EL (cell line): ENCODE results near the gene TDRD5.
A peak's percentile ranks its signal among the peaks of the same experiment; 100 is the strongest.

Experiments used
- DNase-seq: peaks from one replicate; pipeline ENCODE4 v3.0.0-alpha.2; 2016

Gene TDRD5, protein sequence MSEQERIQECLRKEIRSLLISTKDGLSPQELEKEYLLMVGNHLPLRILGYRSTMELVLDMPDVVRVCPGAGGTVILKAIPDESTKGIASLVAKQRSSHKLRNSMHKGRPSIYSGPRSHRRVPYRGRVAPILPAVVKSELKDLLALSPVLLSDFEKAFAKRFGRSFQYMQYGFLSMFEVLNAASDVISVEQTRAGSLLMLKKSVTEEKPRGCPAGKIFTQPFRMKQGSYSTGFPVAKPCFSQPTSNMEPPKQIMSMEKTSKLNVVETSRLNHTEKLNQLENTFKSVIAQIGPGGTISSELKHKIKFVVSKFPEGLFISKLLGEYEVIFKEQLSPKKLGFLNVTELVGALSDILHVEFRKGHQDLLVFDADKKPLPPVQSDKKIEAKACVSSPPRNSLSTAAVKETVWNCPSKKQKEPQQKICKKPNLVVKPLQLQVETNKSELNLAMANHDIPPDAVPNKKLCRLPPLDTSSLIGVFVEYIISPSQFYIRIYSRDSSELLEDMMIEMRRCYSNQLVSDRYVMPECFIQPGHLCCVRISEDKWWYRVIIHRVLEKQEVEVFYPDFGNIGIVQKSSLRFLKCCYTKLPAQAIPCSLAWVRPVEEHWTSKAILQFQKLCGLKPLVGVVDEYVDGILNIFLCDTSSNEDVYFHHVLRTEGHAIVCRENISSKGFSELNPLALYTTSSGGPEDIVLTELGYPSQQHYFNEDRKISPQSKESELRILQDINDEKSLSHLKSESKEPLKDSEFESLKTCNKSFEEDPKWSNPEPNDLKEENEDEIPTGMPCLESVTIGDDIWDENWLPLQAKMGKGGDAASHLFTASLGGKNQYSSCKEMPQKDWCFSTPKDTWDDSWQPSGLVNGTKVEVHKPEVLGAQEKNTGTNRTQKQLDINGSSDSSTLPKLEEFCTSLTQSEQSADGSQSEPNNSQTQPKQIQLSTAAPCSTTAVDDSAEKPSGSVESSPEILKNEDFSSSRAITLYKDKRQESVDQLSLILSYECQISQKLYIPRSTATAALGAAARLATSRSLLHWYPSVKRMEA

DNA sequence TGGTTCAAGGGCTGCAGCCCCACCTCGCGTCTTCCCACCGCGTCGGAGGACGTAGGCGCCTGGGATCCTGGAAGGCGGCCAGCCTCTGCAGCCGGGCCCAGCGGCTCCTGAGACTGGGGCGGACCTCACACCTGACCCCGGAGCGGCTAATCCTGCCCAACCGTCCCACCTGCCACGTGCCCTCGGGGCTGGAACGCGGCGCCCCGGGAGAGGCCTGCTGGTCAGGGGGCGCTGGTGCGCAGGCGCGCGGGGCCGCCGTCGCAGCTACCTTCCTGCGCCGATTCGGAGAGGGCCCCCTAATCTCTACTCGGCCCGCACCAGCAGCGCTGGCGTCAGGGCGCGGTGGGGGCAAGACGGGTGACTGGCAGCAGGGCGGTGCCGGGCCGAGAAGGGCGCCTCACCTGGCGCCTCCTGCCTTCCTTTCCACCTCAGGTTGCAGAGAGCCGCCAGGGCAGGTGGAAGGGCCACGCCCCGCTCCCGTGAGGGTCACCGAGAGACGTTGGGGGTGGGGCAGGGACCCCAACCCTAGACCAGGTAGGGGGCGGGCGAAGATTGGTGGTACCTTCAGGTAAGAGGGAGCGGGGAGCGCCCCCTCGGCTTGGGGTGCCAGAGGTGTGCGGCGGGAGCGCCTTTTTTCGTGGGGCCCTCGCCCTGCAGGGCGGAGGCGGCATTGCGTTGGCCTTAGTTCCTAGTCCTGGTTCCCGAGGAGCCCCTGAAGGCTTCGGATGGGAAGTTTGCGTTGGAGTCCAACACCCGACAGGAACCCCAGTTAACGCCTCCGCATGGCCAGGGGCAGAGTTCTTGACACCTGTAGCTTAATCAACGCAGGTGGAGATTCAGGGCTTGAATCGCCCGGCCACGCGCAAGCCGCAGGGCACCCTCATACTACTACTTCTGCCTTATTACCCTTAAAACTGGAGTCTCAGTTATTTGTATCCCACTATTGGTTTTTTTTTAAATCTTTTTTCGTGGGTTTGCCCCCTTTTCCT is at the start of gene TDRD5:
Gene TDRD5, plus strand, starts transcription at position 241 of the 989 bp plus-strand sequence. CDS start 784 bp downstream, outside the sequence.
- no peak for DNase-seq

DNA sequence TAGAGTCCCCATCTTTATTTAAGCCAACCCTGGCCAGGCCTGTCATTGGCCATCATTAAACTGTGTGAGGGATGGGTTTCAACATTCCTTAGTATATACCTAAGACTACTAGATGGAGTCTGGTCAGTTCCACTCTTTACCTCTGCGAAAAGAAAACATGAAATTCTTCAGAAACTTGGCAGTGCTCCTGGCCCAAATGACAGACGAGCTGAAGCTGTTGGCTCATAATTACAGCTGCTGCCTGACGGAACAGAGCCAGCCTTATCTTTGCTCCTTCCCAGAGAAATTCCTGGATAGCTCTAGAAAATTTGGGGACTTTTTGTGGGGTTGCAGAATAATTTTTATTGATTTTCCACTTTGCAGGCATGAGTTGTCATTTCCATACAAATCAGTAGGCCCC is 46.3 kb upstream of the TDRD5 start:
- DNase-seq = no peak

DNA sequence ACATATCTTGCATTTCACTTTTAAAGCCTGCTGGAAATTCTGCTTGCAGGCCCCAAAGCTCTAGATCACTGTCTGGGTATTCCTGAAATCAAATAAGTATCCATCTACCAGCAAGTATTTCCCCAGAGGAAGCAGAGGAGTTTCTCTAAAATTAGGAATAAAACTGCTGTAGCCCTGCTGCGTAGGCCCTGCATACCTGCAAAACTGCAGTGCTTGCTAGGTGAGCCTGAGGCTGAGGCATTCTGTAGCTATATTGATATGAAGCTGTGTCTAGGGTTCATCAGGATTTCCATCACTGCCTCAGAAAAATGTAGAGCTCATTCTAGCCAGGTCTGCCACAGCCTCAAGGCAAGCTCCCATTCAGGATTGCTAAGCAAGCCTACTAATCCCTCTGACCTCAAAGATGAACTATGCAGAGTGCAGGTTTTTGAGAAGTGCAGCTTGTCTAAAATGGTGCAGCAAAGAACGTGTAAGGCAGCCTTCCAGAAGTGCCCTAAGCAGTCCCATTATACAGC is 44.6 kb upstream of the TDRD5 start:
- no peak for DNase-seq

DNA sequence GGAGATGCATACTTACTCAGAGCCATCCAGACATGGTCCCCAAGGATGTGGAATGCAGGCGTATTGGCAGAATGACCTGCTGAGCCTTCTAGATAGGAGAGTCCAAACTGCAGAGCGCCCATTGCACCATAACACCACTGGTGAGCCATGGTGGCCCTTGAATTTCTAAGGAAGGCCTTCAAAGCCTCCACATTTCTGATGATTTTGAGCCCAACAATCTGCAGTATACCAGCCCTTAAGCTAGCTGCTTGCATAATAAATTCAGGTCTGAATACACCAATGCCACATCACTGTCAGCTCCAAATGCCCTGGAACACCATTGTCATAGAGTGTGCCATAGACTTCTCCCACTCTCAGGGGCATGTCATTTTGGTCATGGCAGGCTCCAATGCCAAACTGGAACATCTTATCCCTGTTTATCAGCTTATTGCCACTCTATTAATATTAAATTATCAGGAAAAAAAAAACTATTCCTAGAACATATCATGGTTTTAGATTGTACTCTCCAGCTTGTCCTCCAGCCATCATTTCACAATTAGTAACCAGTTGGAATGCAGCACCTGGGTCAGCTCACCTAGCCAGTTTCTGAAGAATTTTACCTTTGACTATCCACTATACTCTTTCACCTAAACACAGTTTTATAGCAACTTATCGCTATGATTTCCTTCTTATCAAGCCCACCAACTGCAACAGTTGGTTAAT is 42.8 kb upstream of the TDRD5 start:
- DNase-seq = no peak

DNA sequence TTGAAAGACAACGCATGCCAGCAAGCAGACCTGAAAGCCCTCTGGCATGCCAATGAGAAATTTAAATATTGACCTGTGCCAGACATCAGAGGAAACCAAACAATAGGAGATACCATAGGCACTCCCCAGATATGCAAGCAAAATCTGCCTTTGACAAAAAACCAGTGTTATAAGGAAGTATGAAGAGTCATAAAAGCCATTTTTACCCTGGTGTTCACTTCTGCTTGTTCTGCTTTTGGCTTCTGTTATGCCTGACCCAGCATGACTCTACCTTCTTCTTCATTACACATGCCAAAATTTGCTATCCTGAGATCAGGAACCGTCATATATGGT is 42.3 kb upstream of the TDRD5 start:
- DNase-seq = no peak

DNA sequence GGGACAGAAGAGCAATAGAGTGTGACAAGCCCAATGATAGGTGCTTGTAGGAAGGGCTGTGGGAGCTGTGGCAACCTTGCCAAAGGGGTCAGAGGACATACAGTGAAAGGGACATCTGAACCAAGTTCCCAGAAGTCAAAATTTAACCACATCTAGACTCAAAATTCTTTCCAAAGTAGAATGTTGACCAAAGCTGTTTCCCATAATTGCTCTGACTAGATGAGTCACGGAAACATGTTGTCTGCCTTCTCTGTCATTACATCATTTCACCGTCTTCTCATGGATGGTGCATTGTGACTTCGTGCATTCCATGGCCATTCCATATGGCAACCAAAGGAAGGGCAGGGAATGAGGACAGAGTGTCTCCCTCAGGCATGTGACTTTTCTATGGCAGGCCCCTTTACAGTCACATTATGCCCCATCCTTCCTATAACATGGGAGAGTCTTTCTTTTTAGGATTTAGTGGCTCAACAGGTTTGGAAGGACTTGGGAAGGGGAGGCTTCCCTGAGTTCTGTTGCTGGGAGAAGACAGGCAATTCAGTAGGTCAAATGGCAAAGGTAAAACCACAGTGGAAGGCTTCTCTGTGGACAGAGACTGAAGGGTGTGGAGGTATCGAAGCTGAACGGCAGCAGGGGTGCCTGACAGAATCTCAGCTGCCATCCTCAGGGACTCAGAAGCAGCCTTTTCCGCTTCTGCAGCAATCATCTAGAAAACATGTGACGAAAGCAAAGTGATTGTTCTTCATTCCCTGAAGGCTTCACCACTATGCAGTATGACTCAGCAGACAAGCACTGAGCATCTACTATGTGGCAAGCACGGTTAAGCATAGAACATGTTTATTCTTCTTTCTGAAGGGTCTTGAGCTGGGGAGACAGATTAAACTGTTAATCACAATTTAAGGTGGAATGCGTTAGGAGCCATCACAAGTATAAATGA is 40.6 kb upstream of the TDRD5 start:
- DNase-seq = peak; percentile 77

DNA sequence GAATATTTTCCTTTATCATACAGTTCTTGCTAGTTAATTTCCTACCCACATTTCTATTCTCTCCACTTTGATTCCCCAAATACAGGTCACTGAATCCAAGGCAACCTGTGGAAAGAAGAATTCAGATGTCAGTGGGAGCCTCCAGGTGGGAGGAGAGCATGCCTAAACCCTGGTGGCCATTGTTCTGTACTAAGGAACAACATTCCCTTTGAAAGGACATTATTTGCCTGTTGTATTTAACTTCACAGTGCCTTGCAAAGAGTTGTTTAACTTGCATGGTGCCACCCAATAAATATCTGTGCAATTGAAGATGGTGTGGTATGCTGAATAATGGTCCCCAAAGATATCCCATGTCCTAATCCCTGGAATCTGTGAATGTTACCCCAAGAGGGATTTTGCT is 37.2 kb upstream of the TDRD5 start:
- no peak for DNase-seq

DNA sequence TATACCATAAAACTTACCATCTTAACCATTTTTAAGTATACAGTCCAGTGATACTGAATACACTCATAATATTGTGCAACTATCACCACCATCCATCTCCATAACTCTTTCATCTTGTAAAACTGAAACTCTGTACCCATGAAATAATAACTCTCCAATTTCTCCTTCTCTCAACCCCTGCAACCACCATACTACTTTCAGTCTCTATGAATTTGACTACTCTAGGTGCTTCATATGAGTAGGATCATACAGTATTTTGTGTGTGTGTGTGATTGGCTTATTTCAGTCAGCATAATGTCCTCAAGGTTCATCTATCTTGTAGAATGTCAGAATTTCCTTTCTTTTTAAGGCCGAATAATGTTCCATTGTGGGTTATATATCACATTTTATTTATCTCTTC is 33.6 kb upstream of the TDRD5 start:
- DNase-seq = no peak

- no peak for DNase-seq
Observed at GRCh38 chr1:179575497-179576314, 15.9 kb upstream of the TDRD5 start, which contains the start of gene NPHS2. Gene NPHS2, minus strand, starts transcription at chr1:179575948. Its CDS starts 84 bp downstream, at chr1:179575864.

- DNase-seq = no peak
Observed at GRCh38 chr1:179576509-179576908, 15.1 kb upstream of the TDRD5 start.

- no peak for DNase-seq
Observed at GRCh38 chr1:179583771-179584320, 7.8 kb upstream of the TDRD5 start.

DNA sequence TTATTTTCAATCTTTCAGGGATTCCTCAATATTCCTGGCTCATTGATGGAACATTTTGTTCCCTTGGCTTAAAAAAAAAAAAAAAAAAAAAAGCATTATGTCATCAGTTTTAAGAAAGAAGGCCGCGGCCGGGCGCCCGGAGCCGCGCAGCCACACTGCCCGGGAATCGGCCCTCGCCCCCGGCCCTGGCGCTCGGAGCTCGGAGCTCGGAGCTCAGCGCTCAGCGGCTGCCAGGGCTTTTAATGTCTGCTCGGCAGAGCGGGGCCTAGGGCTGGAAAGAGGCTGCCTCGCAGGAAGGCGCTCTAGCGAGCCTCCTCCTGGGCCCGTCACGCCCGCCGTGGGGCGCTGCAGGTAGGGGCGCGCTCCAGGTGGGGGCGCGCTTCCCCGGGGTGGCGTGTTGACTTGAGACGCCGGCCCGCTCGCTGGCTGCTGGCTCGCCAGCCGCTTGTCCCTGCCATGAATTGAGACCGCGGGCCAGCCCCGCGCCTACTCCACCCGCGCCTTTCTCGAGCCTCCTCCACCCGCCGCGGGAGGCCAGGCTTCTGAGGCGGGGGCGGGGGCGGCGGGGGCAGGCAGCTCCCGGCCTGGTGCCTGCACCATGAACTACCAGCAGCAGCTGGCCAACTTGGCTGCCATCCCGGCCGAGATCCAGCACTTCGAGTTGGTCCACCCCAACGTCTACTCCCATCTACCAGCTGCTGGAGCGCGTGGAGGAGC is 5.4 kb upstream of the TDRD5 start:
- DNase-seq = peak; percentile 44

DNA sequence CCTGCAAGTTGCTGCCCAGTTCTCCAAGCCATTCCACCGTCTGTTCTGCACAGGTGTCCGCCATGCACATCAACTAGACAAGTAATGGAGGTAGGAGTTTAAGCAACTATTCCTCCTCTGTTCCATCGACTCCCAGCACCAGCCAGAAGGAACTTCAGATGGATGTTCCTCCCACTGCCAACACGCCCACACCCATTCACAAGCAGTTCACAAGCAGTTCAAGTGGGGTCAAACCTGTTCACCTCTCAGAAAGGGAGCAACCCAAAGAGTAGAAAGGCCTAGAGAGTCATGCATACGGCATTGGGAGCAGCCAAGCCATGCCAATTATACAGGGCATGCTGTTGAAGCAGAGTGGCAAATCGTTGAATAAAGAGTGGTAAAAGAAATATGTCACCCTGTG is 4.3 kb upstream of the TDRD5 start:
- DNase-seq = no peak

GRCh38 chr1:179588425-179589024 is 3.1 kb upstream of the TDRD5 start:
- DNase-seq = no peak

GRCh38 chr1:179589509-179589908 is 2.1 kb upstream of the TDRD5 start:
- DNase-seq = no peak

DNA sequence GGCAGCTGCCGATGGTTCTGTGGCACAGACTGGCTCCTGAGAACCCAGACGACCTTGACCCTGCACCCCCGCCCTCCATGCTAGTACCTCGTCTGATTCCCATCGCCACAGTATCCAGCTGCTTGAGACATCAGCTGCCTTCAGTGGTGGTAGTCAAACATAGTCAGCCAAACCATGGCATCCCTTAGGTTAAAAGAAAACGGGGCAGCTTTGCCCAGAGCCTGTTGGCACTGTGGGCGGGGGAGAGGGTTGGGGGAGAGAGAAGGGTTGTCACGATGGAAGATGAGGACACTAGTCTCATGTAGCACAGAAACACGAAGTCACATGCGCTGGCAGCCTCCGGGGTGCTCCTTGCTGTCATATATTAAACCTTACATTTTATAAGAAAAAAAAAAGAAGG is 961 bp upstream of the TDRD5 start:
- DNase-seq = no peak

DNA sequence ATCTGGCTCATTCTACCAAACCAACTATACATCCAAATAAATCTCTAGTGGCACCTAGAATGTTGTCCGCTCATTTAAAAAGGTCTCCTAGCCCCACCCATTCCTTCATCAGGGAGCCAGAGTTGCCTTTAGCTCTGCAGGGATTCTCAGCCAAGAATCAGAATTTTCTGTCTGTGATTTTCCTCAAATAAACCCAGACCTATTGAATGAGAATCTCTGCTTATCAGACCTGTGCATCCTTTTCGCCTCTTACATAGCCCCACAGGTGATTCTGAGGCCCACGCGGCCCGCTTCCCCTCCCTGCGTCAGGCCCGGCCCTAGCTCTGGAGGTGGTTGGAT is 410 bp upstream of the TDRD5 start:
- DNase-seq = no peak

DNA sequence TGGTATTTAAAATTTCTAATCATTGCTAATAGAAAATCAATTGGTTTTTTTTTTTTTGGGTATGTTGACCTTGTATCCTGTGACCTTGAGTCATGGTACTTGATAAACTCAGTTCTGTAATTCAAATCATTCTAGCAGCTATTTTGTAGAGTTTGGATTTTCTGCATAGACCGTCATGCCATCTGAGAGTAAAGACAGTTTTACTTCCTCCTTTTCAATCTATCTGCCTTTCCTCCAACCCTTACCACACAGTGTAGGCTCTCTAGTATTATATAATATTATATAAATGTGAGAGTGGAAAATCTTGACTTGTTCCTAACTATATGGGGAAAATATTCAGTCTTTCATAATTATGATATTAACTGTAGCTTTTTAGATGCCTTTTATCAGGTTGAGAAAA is 7.0 kb downstream of the TDRD5 start:
- no peak for DNase-seq
